DMS114 treated with DMSO at 0.1 percent for 48 hours (cell line): ENCODE results near the gene CELF5.
"Not testable (repeated sequence)": the region's sequence is repeated elsewhere in the genome, so short reads cannot be mapped to it uniquely, and the experiment has no call there.

ENCODE experiments used
- DNase-seq: peaks from one replicate; lab custom pipeline; 2025; ENCODE audit not compliant: unreplicated experiment; lab: John Stamatoyannopoulos, UW

Gene CELF5

GRCh38 chr19:3289971-3290569 lies 65.6 kb downstream of the CELF5 start:
- no peak for DNase-seq

DNA sequence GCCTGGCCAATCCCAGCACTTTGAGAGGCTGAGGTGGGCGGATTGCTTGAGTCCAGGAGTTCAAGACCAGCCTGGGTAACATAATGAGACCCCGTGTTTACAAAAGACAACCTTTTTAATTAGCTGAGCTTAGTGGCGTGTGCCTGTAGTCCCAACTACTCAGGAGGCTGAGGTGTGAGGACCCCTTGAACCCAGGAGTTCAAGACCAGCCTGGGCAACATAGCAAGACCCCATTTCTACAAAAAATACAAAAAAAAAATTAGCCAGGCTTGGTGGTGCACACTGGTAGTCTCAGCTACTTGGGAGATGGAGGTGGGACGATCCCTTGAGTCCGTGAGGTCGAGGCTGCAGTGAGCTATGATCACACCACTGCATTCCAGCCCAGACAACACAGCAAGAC lies 66.4 kb downstream of the CELF5 start:
- not testable (repeated sequence) for DNase-seq

DNA sequence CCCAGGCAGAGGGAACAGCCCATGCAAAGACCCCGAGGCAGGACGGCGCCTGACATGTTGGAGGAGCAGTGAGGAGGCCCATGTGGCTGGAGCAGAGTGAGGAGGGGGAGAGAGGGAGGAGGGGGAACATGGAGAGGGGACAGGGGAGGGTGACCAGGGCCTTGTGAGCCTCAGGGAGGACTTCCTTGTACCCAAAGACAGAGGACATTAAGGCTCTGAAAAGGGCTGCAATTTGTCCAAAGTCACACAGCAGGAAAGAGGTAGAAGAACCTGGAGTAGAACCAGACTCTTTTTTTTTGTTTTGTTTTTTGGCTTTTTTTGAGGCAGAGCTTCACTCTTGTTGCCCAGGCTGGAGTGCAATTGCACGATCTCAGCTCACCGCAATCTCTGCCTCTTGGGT lies 67.2 kb downstream of the CELF5 start:
- DNase-seq, result no peak

GRCh38 chr19:3292958-3293529 lies 68.6 kb downstream of the CELF5 start:
- no peak for DNase-seq

- DNase-seq, result no peak
Observed at GRCh38 chr19:3293560-3293959, 69.1 kb downstream of the CELF5 start.

- DNase-seq, result no peak
Observed at GRCh38 chr19:3294080-3294850, 69.8 kb downstream of the CELF5 start.

- DNase-seq, result no peak
Observed at GRCh38 chr19:3295581-3295980, 71.1 kb downstream of the CELF5 start.

DNA sequence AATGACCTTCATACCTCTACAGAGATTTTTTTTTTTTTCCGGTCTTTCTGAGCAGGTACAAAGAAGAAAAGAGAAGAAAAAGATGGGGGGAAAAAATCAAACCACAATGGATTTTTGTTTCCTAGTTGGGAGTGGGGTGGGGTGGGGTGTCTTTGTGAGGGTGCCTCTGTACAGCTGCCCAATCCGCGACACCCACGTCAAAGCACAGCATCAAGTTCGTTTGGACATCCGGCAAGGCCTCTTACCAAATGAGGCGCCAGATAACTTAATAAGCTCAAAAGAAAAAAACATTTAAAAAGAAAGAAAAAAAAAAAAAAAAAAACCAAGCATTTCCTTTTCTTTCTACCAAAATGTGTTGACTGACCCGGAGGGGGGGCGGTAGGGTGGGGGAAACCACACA lies 71.6 kb downstream of the CELF5 start:
- no peak for DNase-seq

DNA sequence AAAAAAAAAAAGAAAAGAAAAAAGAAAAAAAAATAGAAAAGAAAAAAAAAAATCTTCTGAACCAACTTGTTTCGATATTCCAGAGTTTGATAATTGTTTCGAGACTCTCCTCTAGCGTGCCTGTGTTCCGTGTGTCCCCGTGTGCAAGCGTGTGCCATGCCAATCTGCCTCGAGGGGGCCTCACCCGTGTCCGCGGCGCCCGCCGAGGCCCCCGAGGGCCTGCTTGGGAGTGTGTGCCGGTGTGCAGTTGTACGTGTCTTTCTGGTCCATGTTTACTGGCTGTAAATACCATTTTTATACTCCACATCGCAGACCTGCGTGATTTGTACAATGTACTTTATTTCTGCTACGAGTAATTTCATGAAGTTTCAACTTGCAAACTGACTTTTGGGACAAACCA lies 72.0 kb downstream of the CELF5 start:
- no peak for DNase-seq

- DNase-seq, result no peak
Observed at GRCh38 chr19:3298853-3299449, 74.5 kb downstream of the CELF5 start.

GRCh38 chr19:3300566-3300965 lies 76.1 kb downstream of the CELF5 start:
- DNase-seq, result not testable (repeated sequence)

DNA sequence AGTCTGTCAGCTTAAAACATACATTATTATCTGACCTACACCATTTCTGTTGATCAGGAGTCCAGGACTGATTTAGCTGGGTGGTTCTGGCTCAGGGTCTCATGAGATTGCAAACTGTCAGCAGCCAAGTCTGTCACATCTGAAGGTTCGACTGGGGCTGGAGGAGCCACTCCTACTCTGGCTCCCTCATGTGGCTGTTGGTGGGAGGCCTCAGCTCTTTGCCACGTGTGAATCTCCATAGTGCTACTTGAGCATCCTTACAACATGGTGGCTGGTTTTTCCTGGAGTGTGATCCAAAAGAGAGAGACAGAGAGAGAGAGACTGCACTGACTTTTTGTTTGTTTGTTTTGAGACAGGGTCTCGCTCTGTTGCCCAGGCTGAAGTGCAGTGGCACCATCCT lies 78.3 kb downstream of the CELF5 start:
- no peak for DNase-seq

DNA sequence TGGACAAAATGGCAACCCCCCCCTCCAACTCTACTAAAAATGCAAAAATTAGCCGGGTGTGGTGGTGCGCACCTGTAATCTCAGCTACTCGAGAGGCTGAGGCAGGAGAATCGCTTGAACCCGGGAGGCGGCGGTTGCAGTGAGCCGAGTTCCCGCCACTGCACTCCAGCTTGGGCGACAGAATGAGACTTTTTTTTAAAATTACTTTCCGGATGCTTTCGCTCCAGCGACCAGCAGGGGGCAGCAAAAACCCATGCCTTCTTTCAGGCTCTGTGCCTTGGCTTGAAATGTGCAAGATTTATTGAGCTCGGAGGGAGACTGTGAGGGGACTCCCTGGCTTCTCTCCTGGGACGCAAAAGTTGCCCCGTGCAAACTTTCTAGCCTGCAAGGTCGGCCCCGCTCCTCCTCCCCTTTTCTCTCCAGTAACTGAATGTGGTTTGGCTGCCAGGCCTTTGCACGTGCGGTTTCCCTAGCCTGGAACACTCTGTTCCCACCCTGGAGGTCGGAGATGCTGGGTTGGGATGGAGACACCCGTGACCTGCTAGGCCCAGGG lies 80.5 kb downstream of the CELF5 start:
- DNase-seq, result no peak

DNA sequence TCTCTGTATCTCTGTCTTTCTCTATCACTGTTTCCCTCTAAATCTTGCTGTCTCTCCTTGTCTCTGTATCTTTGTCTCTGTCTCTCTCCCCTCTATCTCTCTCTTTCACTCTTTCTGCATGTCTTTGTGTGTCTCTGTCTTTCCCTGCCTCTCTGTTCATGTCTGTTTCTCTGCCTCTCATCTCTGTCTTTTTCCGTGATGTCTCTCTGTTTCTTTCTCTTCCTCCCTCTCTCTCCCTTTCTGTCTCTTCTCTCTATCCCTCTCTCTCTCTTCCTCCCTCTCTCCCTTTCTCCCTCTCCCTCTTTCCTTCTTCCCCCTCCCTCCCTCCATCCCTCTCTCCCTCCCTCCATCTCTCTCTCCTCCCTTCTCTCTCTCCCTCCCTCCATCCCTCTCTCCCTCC lies 85.3 kb downstream of the CELF5 start:
- no peak for DNase-seq

DNA sequence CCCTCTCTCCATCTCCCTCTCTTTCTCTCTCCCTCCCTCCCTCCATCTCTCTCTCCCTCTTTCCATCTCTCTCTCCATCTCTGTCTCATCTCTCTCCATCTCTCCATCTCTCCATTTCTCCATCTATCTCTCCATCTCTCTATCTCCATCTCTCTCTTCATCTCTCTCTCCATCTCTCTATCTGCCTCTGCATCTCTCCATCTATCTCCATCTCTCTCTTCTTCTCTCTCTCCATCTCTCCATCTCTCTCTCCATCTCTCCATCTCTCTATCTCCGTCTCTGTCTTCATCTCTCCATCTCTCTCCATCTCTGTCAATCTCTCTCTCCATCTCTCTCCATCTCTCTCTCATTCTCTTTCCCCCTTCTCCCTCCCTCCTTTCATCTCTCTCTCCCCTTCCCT lies 85.8 kb downstream of the CELF5 start:
- no peak for DNase-seq

GRCh38 chr19:3310711-3311110 lies 86.2 kb downstream of the CELF5 start:
- DNase-seq, result no peak

DNA sequence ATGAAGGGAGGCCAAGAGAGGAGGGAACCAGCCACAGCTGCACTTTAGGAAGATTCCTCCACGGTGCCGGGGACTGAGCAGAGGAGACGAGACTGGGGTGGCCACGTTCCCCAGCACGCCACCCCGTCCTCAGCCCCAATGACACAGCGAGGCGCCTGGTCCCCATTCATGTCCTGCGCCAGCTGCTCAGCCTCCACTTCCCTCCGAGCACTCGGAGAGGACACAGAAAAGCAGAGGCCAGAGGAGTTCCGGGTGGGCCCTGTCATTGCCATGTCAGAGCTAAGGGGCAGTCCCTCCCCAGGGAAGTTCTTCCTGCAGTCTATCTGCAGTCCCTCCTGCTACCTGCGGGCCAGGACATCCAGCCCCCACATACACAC lies 88.7 kb downstream of the CELF5 start:
- DNase-seq, result no peak

- DNase-seq, result no peak
Observed at GRCh38 chr19:3314962-3315675, 90.7 kb downstream of the CELF5 start.

GRCh38 chr19:3315676-3315973 lies 91.2 kb downstream of the CELF5 start:
- DNase-seq, result no peak

GRCh38 chr19:3316132-3316648 lies 91.7 kb downstream of the CELF5 start:
- no peak for DNase-seq

DNA sequence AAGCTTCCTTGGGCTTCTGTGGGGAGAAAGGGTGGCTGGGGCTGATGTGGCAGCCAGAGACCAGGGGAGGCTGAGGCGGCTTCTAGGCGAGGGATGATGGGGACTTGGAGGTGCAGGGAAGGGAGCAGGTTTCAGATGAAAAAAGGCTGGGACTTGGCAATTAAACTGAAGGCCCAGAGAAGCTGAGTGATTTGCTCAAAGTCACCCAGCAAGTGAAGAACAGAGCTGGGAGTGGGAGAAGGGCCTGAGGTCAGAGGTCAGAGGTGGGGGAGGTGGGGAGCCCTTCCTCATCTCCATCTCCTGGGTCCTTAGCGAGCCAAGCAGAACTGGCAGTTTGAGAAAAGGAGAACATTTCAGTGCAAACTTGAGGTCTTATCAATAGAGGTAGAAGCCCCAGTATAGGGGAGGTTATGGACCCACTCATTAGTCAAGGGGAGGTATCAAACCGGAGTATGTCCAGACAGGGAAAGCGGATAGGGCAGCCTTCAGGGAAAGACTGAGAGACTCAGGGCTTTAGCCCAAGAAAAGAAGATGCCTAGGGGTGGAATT lies 92.3 kb downstream of the CELF5 start:
- DNase-seq, result no peak
